Amniotic epithelial cell (primary cell): ENCODE data around the gene MYO5C.

Experiments used
- DNase-seq: peaks from one replicate; pipeline ENCODE4 v3.0.0-alpha.2; 2010; ENCODE audit warnings: low read depth

The MYO5C gene

GRCh38 chr15:52278135-52278534 is 17.5 kb downstream of the MYO5C start:
- no peak for DNase-seq

DNA sequence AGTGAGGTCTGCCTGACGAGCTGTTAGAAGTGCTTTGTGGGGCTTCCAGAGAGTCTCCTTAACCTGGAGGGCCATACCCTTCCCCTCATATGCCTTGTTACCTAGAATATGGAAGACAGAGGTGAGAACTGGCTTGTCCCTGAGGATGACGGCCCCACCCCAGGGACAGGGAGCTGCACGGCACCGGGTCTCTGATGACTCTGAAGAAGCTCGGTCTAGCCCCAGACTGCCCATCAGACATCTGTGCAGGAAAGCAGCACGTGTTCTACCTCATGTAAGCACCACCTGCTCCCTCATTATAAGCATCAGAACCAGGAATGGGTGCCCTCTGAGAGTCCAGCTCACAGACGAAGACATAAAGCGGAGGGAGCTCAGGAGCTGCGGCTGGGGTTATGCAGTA is 18.0 kb downstream of the MYO5C start:
- no peak for DNase-seq

DNA sequence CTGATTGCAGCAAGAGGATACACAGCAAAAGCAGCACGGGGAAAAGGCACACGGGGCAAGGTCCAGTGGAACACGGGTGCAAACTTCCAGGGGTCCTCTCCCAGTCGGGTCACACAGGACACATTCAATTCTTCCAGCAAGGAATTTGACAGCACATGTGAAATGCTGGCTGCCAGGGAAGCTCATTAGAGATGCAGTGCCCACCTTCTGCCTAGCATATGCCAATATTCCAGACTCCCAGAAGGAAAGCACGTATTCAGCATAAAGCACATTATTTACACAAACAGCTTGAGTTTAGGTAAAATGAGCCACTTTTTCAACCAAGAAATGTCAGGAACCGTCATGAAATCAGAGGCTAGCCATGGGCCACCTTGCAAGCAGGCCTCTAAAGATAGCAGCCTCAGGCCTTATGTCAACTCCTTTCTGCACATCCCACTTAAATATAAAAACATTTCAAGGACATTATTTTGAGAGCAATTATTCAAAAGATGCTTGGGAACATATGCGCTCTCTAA is 19.3 kb downstream of the MYO5C start:
- no peak for DNase-seq

DNA sequence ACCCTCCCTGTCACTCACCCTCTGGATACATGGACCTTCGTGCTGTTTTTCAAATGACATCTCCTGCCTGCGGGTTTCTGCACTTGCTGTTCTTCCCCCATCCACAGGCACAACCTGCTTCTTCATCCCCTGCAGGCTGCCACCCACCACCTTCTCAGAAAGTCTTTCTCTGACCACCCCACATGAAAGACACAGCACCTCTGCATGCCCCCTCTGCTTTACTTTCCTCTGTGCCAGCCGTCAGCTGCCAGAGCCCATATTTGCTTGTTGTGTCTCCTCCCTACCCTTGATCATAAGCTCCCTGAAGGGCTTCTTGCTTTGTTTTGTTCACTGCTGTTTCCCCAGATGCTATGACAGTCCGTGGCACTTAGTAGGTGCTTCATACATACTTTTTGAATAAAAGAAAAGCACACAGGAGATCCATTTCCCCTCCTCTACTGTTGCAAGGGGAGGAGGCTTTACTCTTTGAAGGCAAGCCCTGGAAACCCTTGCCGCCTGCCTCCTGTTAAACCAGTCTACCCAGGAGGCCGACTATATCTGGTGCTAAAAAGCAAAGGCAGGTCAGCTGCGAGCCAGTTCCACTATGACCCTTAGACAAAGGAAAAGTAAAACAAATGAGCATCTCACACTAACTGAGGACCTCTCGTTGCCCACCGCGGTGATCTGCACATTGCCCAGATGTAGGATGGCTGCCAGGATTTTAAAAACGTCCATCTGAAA is 31.9 kb downstream of the MYO5C start:
- DNase-seq, result no peak

GRCh38 chr15:52262364-52262763 is 33.2 kb downstream of the MYO5C start:
- no peak for DNase-seq

DNA sequence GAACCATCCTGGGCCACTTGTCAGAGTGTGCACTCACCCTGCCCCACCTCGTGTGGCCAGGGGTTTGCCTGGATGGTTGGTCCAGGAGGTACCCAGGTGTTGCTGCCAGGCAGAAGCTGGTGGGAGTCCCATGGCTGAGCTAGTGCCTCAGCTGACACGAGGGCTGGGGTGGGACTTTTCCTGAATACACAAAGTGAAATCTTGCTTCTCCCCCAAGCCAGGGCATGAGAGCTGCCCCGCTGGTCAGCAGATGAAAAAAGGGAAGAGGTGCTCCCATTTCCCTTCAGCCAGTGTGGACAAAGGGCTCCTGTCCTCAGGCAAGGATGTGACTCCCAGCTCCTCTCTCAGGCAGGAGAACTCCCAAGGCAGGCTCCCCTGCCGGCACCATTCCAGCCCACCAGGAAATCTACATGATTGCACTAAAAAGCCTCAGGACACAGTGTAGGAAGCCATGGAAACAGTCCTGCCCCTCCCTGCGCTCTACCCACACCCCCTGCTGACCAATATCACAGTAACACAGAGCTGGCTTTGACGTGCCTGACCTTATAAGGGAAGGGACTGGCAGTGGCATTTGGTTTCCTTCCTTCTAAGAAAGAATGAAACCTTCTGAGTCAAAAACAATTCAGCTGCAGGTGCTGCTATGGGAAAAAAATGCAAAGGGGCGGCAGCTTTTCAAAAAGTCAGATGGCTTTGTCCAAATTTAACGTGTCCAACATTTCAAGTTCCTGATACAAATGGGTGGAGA is 33.9 kb downstream of the MYO5C start:
- peak; percentile 56 for DNase-seq

GRCh38 chr15:52261026-52261425 is 34.6 kb downstream of the MYO5C start:
- DNase-seq, result no peak

GRCh38 chr15:52259503-52259902 is 36.1 kb downstream of the MYO5C start:
- DNase-seq, result no peak

GRCh38 chr15:52258461-52258860 is 37.1 kb downstream of the MYO5C start:
- DNase-seq, result no peak

DNA sequence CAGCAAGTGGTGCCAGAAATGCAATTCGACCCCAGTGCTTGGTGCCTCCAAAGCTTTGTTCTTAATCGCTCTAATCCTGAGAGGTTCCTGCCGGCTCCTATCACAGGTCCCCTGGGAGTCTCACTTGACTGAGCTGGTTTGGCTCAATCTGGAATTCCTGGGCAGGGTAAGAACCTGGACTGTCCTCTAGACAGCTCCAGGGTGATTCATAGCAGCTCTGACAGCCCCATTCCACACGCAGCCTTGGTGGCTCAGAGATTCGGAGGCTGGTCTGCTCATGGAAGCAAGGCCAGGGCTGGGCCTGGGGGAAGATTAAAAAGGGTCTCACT is 37.9 kb downstream of the MYO5C start:
- DNase-seq, result peak; percentile 11

GRCh38 chr15:52256930-52257733 is 38.5 kb downstream of the MYO5C start:
- DNase-seq, result no peak

- DNase-seq, result peak; percentile 76
Measured at GRCh38 chr15:52256366-52256765, 39.2 kb downstream of the MYO5C start.

DNA sequence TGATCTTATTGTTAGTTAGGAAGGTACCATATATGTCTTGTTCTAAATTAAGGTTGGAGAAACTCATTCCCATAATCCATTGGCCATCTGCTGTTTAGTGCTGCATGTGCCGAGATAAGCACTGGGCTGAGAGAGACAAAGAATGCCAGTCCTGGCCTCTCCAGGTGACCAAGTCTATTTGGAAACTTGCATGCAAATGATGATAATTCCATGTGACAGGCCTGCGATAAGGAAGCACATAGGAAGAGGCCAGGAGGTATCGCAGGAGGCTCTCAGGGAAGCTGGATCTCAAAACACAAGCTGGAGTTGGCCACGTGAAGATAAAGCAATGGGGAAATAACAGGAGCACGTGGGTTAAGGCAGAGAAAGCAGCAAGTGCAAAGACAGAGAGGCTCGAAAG is 39.7 kb downstream of the MYO5C start:
- no peak for DNase-seq

DNA sequence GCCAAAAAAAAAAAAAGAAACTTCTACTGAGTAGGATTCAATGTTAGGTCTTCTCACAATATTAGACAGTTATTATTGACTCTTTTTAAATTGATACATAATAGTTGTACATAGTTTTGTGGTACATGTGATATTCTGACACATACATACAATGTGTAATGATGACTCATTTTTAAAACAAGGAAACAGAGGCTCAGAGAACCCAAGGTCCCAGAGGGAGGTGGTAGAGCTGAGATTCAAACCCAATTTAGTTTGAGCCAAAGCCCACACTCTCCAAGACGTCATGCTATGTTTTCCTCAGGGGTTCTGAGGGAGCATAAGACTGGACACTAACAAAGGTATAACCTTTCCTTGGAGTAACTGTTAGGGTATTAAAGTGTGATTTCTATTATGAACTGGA is 40.6 kb downstream of the MYO5C start:
- DNase-seq, result no peak

DNA sequence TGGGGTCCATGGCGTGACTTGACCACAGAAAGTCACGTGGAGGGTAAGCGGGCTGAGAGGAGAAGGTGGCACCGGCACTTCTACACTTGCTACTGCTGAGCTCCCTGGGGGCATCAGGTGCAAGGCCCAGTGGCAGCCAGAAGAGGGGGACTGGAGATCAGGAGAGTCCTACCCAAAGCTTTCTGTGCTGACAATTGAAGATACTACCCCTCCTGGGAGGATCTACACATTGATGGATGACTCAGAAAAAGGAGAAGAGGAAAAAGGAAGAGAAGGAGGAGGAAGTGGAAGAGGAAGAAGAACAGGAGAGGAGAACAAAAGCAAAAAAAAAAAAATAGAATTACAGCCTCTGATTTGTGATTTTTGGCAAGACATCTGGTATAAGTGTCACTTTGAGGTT is 41.2 kb downstream of the MYO5C start:
- DNase-seq, result no peak

- DNase-seq, result peak; percentile 95
Measured at GRCh38 chr15:52252781-52253180, 42.8 kb downstream of the MYO5C start.

GRCh38 chr15:52251144-52251860 is 44.3 kb downstream of the MYO5C start:
- DNase-seq, result peak; percentile 48

DNA sequence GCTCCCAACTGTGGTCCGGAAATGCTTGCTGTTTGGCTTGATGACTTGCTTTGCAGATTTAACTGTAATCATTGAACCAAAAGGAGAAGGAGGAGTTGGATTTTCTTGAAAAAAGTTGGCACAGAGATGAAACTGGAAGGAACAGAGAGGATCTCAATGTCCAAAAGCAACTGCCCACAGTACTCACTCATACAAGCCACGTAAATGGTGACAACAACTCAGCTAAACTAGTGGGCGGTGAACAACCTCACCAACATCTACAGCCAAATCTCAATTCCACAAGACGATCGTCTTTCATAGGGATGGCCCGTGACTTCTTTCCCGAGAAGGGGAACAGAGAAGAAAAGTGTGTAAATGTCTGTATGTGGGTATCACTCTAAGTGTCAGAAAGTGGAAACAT is 48.1 kb downstream of the MYO5C start:
- DNase-seq, result no peak

DNA sequence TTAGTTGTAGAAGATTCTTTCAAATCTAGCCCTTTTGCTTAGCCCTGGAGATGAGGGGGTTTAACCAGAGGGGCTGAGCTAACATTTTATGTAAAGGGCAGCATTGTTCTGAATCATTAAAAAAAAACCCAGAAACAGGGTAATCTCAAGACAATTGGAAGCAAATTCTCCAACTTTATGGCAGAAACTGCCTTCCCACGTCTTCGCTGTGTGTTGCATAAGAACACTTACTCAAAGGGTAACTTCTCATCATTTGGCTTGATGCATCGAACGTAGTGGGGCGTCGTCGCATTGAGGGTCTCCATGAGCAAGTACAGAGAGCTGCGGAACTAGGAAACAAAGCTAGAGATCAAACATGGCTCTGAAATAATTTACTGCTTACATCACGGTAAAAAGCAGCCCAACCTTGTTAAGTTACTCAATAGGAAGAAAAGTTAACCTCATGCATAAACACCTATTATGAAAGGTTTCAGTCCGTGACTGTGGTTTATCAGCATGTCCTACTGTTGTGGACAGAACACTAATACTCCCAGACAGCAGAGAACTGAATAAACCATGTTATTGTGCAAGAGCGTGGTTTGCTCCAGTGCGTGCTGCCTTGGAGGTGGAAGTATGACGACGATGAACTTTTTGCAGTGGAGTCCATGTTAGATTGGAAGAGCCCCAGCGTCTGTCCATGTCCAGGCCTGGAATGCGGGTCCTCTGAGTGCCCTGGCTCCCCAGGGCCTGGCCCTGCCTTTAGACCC is 48.7 kb downstream of the MYO5C start:
- peak; percentile 100 for DNase-seq

DNA sequence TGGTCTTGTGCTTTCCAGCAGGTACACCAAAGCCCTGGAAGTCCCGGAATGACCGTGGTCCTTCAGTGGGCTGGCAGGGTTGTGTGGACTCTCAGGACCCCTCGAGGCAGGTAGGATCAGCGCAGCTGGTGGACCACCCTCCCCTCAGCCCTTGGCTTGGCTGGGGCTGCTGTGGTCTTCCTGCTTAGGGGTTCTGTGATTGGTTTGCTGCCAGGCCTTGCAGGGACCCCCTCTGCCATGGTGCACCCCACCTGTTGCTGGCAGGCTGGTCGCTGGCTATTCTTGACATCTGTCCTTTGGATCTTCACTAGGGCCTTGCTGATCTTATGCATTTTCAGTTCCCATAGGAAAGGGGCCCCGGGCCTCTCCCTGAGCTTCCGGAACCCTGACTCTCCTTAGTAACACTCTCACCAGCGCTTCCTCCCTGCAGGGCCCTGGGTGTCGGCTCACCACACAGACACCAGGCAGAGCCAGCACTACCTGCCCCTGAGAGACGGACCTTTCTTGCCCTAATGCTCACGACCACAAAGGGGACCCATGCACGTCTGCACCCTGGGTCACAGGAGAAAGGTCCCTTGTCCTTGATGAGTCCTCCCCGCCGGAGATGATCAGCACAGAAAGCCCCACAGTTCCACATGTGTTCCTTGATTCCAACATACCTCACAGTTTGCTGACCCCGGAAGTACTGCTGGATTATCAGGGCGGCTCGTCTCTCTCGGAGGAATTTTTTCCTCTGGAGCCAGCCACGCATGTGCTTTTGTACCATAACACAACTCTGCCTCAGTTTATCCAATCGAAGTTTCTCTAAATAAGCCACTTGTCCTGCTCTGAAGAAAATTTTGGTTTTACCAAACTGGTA is 51.7 kb downstream of the MYO5C start:
- DNase-seq, result no peak
